ENCODE data around the gene SLC43A1. TPM values are rescaled to one million over a fixed set of nuclear protein-coding genes. Genes with fewer than 3 reads are reported as not detected.

Gene SLC43A1
- total RNA-seq, 1 experiment from 2014 or later = 11.8 TPM

DNA sequence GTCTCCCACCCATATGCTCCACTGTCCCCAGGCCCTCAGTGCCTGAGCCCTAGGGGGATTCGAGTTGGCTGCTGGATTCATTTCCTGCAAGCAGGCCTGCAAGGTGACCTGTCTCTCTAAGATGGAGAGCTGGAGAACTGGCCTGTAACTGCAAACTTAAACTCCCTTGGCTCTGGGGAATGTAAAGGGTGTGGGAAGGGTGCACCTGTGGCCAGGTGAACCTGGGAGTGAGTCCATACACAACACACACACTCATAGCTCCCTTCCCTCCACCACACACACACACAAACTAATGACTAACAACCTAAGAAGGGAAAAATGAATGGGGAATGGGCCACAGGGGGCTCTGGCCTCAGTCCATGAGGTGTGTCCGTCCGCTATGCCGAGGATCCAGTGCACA lies 36.4 kb upstream of the SLC43A1 start:
- intact Hi-C loops (cut with micrococcal nuclease) = no loop called here
- Histone ChIP-seq H3K4me1 (ENCODE audit: control insufficient read depth in 1 of 2, insufficient read depth in 2 of 2, low read length in 2 of 2) (peaks cover 0 to 14% of the 10 kb centered on the region in 2 experiments; a peak in 3 of 4 replicates), H2AFZ (ENCODE audit: low read depth, low read length, poor library complexity, severe bottlenecking) (no peak overlapping the region), H3K27me3 (ENCODE audit: insufficient read depth, low read length) (no peaks in the 10 kb centered on the region), H4K20me1 (ENCODE audit: insufficient read depth) (no peaks in the 10 kb centered on the region), H3K27ac (ENCODE audit: low read depth, low read length) (no peak overlapping the region), H3K9ac (ENCODE audit: low read length) (no peak overlapping the region), H3K4me2 (ENCODE audit: low read length) (no peak overlapping the region), H3K9me3 (ENCODE audit: control insufficient read depth in 1 of 2, insufficient read depth in 1 of 2, low read depth in 1 of 2, low read length in 2 of 2) (no peaks in the 10 kb centered on the region), H3K79me2 (ENCODE audit: insufficient read depth, low read length) (no peaks in the 10 kb centered on the region), H3K9me2 (ENCODE audit: insufficient read depth) (no peaks in the 10 kb centered on the region), H3K36me3 (ENCODE audit: control insufficient read depth in 1 of 2, insufficient read depth in 2 of 2, low read length in 2 of 2) (peaks cover 0 to 4% of the 10 kb centered on the region in 2 experiments; a peak in 2 of 4 replicates), H3K4me3 (replicated peaks in 1 of 2; ENCODE audit: low read depth in 1 of 2, low read length in 2 of 2) (no peak overlapping the region)
- DNase-seq (ENCODE audit: low read depth, low spot score) = no peak
- BruUV-seq (replicated peaks) = TSS peak; percentile 41
- RAD21 ChIA-PET (ENCODE audit: low non-redundant PET in 1 of 2, low total read pairs in 2 of 2, uncharacterized antibody in 2 of 2, unreplicated experiment in 2 of 2) = interaction anchor here in 1 of 2 experiments (0.6 kb wide), 1 partner anchor 92 kb away, joined by 3 read pairs; no protein-coding TSS in a partner anchor
- CTCF ChIA-PET = no interaction called here
- ATAC-seq = no peak
- no peak for TF ChIP-seq FOSL1 (IDR thresholded peaks at IDR 0.05; ENCODE audit: low read depth)
- TF ChIP-seq RAD21 (IDR thresholded peaks at IDR 0.05; ENCODE audit: low read depth) = no peak
- no peak for TF ChIP-seq CBX3 (IDR thresholded peaks at IDR 0.05; ENCODE audit: low read depth)
- no peak for TF ChIP-seq TCF7L2 (IDR thresholded peaks at IDR 0.05; ENCODE audit: borderline replicate concordance, extremely low read depth, insufficient read depth, insufficient read length)
- TF ChIP-seq, protein P1, sequence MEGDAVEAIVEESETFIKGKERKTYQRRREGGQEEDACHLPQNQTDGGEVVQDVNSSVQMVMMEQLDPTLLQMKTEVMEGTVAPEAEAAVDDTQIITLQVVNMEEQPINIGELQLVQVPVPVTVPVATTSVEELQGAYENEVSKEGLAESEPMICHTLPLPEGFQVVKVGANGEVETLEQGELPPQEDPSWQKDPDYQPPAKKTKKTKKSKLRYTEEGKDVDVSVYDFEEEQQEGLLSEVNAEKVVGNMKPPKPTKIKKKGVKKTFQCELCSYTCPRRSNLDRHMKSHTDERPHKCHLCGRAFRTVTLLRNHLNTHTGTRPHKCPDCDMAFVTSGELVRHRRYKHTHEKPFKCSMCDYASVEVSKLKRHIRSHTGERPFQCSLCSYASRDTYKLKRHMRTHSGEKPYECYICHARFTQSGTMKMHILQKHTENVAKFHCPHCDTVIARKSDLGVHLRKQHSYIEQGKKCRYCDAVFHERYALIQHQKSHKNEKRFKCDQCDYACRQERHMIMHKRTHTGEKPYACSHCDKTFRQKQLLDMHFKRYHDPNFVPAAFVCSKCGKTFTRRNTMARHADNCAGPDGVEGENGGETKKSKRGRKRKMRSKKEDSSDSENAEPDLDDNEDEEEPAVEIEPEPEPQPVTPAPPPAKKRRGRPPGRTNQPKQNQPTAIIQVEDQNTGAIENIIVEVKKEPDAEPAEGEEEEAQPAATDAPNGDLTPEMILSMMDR (IDR thresholded peaks at IDR 0.05 in 2 of 3, conservative IDR thresholded peaks at IDR 0.05 in 1 of 3; ENCODE audit: borderline replicate concordance in 1 of 3, insufficient read depth in 1 of 3, low read depth in 2 of 3, low read length in 2 of 3) = no peak
- no peak for TF ChIP-seq SIN3A (IDR thresholded peaks at IDR 0.05; ENCODE audit: low read depth)
- no peak for TF ChIP-seq SP1 (IDR thresholded peaks at IDR 0.05; ENCODE audit: low read depth)
- no peak for TF ChIP-seq ZNF274 (IDR thresholded peaks at IDR 0.05; ENCODE audit: low read depth, low read length)
- TF ChIP-seq, protein P2, sequence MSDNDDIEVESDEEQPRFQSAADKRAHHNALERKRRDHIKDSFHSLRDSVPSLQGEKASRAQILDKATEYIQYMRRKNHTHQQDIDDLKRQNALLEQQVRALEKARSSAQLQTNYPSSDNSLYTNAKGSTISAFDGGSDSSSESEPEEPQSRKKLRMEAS (IDR thresholded peaks at IDR 0.05) = no peak
- TF ChIP-seq EZH2 (IDR thresholded peaks at IDR 0.05) = no peak
- no peak for TF ChIP-seq CEBPB (IDR thresholded peaks at IDR 0.05; ENCODE audit: low read depth)
- TF ChIP-seq, protein P3, sequence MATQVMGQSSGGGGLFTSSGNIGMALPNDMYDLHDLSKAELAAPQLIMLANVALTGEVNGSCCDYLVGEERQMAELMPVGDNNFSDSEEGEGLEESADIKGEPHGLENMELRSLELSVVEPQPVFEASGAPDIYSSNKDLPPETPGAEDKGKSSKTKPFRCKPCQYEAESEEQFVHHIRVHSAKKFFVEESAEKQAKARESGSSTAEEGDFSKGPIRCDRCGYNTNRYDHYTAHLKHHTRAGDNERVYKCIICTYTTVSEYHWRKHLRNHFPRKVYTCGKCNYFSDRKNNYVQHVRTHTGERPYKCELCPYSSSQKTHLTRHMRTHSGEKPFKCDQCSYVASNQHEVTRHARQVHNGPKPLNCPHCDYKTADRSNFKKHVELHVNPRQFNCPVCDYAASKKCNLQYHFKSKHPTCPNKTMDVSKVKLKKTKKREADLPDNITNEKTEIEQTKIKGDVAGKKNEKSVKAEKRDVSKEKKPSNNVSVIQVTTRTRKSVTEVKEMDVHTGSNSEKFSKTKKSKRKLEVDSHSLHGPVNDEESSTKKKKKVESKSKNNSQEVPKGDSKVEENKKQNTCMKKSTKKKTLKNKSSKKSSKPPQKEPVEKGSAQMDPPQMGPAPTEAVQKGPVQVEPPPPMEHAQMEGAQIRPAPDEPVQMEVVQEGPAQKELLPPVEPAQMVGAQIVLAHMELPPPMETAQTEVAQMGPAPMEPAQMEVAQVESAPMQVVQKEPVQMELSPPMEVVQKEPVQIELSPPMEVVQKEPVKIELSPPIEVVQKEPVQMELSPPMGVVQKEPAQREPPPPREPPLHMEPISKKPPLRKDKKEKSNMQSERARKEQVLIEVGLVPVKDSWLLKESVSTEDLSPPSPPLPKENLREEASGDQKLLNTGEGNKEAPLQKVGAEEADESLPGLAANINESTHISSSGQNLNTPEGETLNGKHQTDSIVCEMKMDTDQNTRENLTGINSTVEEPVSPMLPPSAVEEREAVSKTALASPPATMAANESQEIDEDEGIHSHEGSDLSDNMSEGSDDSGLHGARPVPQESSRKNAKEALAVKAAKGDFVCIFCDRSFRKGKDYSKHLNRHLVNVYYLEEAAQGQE (IDR thresholded peaks at IDR 0.05; ENCODE audit: low read depth) = no peak
- POLR2A ChIA-PET = no interaction called here
